ENCODE results near the gene PAGR1. TPM values are rescaled to one million over a fixed set of nuclear protein-coding genes. Genes with fewer than 3 reads are reported as not detected.

The PAGR1 gene
- total and polyA plus RNA-seq, 2 of the 8 experiments (the other 6 are each of a cell fraction or from before 2014, with no cell fraction given), result 35.4 to 56.4 TPM

DNA sequence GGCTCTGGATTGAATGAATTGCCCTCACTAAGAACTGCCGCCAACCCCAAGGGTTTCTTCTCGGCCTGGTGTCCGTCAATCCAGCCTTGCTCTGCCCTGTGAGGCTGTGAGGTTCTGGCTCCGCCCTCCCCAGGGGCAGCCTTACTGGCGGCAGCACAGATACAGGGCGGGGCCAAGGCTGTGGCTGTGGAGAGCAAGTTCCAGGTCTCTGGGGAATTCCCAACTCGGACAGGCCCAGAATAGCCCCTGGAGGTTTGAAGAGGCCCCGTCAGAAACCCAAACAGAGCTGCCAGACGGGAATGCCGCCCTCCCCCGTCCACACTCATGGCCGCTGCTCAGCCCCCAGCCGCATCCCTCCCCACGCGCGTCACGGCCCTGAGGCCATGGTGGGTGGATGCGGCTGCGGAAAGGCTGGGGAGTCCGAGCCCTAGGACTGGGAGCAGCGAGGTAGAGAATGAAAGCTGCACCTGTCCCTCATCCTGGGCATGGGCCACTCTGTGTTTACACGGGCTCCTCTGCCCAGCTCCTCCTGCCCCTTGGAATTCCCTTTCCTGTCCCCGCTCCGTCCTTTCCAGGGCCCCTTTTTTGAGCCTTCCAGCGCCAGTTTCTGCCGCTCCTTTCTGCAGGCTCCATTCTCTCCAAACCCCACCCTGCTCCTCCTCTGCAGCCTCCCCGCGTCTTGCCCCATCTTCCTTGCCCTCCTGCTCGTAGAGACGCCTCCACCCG lies 4.6 kb upstream of the PAGR1 start (continued):
- TF ChIP-seq CBX8 (IDR thresholded peaks at IDR 0.05; ENCODE audit: borderline replicate concordance, low read depth, low read length) (no peak), POLR2A (IDR thresholded peaks at IDR 0.05; ENCODE audit: control extremely low read depth in 1 of 2, low read depth in 2 of 2, low read length in 2 of 2) (peak in 1 of 2 experiments; percentile 78; a peak in 1 of 3 replicates), CBX5 (IDR thresholded peaks at IDR 0.05; ENCODE audit: low read depth, low read length) (no peak), TAF7 (optimal IDR thresholded peaks at IDR 0.05; ENCODE audit: borderline replicate concordance, low read depth, low read length) (peak; percentile 17)
- TF ChIP-seq, protein P1, sequence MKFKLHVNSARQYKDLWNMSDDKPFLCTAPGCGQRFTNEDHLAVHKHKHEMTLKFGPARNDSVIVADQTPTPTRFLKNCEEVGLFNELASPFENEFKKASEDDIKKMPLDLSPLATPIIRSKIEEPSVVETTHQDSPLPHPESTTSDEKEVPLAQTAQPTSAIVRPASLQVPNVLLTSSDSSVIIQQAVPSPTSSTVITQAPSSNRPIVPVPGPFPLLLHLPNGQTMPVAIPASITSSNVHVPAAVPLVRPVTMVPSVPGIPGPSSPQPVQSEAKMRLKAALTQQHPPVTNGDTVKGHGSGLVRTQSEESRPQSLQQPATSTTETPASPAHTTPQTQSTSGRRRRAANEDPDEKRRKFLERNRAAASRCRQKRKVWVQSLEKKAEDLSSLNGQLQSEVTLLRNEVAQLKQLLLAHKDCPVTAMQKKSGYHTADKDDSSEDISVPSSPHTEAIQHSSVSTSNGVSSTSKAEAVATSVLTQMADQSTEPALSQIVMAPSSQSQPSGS (IDR thresholded peaks at IDR 0.05; ENCODE audit: low read length), result 0 out of 2 replicates have a peak, but pooled peaks have one; percentile 42
